Urothelium cell line (cell line): ENCODE measurements around the gene FBF1.

Source experiments
- DNase-seq: peaks from one replicate; pipeline ENCODE4 v3.0.0; 2011; ENCODE audit warnings: low spot score, mixed read lengths
- FAIRE-seq: peaks from 2 replicates; lab custom pipeline; 2011; peaks lifted over from hg19 to GRCh38; lab: Jason Lieb, UNC

Gene FBF1

GRCh38 chr17:75950855-75951554 lies 10.2 kb upstream of the FBF1 start:
- no peak for FAIRE-seq
- DNase-seq: no peak

DNA sequence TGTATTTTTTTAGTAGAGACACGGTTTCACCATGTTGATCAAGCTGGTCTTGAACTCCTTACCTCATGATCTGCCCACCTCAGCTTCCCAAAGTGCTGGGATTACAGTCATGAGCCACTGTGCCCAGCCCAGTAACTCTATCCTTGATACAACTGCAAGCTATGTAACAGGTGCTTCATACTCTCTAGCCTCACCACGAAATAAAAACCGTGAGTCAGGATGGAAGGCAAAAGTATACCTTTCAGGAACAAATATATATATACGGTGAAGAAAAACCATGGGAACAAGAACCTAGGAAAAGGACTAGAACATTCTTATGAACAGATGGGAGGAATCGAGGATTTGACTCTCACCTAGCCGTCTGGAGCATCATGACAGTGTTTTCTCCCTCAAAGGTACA lies 9.6 kb upstream of the FBF1 start:
- FAIRE-seq (no peak), DNase-seq (no peak)

DNA sequence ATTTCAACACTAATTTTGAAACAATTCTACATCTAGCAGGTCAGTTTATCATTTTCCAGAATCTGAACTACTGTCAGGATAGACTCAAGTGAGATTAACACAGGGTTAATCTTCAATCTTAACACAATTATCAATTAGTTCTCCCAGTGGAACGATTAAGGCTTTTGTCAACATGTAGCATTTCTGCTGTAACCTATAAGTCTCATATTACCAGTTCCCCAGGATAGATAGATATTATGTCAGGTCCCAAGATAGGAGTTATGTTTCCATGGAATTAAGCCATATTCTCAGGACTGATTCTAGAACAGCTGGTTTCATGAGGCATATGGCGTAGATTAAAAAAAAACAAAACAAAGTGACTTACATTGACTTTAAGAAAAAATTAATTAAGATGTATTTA lies 4.4 kb upstream of the FBF1 start:
- FAIRE-seq: no peak
- DNase-seq: no peak

- FAIRE-seq (no peak), DNase-seq (no peak)
These were observed 2.6 kb upstream of the FBF1 start for GRCh38 chr17:75943491-75943890.

- no peak for DNase-seq
These were observed 1.6 kb upstream of the FBF1 start for GRCh38 chr17:75942473-75942872.

GRCh38 chr17:75941442-75941819 lies 589 bp upstream of the FBF1 start:
- DNase-seq: no peak
- FAIRE-seq: peak; percentile 20

More at GRCh38 chr17:75942473-75942872, 1.6 kb upstream of the FBF1 start:
- FAIRE-seq: no peak

GRCh38 chr17:75937652-75938051 lies 3.2 kb downstream of the FBF1 start:
- FAIRE-seq (no peak), DNase-seq (no peak)

- FAIRE-seq (peak; percentile 23), DNase-seq (no peak)
These were observed 7.0 kb downstream of the FBF1 start for GRCh38 chr17:75933808-75934207.

DNA sequence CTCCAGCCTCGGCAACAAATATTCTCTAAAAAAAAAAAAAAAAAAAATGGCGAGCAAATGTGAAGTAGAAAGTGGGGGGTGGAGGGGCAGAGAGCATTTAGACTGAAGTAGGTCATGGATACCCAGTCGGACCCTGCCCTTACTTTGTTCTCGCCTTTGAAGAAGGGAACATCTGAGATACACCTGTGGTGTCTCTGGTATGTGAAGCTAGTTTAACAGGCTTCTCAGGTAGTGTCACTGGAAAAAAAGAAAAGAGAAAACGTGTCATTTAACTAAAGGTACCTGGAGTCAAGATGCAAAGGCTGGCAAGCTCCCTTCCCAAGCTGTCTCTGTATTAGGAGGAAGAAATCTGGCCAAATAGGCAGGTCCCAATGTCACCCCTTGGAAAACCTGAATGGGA lies 8.0 kb downstream of the FBF1 start:
- DNase-seq: no peak
- FAIRE-seq: no peak

- DNase-seq: no peak
- no peak for FAIRE-seq
These were observed 9.8 kb downstream of the FBF1 start for GRCh38 chr17:75931062-75931461.

GRCh38 chr17:75927286-75927922 lies 13.4 kb downstream of the FBF1 start:
- FAIRE-seq (peak; percentile 40), DNase-seq (peak; percentile 47)

DNA sequence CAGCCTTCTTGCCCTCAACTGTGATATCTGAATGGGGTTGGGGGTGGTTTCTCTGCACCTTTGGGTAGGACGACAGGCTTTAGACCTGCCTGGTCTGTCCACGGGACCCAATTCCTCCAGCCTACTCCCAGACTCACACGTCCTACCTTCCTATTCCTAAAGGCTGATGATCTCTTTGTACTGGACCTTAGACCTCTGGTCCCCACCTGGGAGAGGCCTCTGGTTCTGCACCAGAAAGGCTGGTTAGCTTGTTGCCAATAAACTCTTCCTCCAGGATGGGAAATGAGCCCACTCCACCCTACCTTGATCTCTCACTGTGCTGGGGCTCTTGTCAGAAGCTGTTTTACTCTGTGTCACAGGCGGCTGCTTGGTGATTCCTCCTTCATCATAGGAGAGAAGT lies 14.4 kb downstream of the FBF1 start:
- DNase-seq (no peak), FAIRE-seq (no peak)

DNA sequence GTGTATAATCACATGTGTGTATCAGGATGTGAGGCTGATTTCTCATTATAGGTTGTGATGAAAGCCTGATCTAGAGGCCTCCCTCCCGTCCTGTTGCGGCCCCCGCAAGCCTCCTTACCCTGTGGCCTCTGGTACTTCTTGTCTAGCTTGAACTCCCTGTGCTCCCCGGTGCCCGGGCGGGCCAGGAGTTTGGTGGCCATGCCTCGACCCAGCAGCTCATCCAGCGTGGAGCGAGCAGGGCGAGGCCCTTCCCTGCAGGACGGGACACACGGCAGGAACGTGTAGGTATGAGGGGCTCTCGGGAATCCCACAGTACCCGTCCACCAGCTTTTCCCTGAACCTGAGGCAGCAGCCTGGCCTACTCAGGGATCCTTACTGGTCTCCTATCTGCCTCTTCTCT lies 14.9 kb downstream of the FBF1 start:
- FAIRE-seq (no peak), DNase-seq (no peak)

GRCh38 chr17:75925103-75925502 lies 15.7 kb downstream of the FBF1 start:
- no peak for FAIRE-seq
- no peak for DNase-seq

DNA sequence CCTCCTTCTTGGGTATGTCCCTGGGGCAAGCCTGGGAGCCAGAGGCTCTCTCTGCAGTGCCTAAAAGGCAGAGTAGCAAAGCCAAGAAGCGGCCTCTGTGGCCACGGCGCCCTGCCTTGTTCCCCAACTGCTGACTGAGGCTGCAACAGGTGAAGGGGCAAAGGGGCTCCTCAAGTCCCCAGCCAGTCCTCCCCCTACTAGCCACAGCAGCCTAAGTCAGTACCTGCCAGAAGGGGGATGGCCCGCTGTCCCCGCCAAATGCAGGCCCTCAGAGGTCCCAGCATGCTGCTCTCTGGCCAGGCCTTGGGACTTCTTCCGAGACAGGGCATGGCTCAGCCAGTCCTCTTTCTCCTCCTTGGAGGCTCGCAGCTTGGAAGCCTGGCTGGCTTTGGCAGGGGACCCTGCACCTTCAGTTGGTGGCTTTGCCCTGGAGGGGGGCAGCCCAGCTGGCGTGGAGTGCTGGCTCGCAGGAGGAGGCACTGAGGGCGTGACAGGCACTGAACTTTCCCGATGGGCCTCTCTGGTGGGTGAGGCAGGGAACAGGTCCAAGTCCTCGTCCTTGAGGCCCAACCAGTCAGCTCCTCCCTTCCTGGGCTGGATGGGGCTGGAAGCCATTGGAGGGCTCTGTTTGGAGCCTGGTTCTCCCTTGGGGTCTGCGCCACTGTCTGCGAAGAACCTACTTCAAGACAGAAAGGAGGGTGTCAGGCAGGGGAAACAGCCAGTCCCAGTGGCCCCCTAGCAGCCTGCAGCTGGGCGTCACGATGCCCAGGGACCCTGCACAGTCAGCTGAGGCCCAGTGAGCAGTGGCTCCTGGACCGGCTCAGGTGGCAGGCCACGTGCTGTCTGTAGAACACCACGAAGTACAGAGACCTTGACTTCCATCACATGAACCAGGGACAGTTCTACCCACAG lies 17.6 kb downstream of the FBF1 start:
- DNase-seq (no peak), FAIRE-seq (no peak)

DNA sequence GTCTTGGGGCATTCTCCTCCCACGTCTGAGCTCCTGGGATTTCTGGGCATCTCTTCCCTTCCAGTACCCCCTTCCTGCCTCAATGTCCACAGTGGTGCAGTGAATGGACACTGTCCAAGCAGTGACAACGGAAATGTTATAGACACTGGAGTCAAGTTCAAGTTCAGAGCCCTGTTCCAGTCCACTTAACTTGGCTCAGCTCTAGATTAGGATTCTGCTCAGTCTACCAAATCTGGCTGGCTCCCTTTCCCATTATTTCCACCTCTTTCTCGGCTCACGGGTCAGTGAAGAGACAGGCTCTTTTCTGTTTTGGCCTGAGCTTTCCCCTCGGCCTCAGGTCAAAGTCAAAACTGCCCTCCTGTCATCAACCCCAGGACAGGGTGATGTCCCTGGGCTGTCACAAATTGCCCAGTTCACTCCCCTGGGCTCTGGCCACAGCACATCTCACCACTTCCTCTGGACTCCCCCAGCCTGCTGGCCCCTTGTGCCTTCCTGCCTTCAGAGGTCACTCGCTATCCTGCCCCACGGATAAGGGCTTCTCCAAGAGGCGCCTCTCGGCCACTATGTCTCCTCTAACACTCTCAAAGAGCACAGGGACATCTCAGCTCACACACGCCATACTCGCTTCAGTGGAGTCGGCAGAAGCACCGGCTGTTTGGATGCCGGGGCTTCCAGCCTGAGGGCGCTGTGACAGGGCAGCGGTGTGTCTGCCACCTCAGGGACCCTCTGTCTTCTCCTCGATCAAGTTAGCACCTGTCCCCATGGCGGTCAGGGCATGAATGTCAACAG lies 18.5 kb downstream of the FBF1 start:
- no peak for DNase-seq
- FAIRE-seq: peak; percentile 13

GRCh38 chr17:75921596-75921995 lies 19.2 kb downstream of the FBF1 start:
- FAIRE-seq: no peak
- no peak for DNase-seq

DNA sequence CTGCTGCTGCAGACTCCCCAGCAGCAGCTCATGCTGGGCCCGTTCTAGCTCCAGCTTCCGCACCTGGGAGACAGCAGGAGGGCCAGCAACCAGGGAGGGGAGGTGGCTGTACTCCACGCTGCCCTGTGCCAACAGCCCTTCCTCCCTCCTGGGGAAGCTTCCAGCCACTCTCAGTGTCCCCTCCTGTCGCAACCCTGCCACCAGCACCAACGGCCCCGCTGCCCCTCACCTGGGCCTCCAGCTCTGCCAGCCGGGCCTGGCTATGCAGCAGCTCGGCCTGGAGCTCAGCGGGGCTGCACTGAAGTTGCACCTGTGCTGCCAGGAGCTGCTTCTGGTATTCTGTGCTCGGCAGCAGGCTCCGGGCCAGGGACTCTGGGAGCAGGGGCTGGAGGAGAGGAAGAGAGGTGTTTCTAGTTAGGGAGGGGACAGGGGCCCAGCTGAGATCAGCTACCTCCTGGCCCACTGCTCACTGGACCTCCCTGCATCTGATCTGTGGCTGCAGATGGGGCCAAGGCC lies 20.7 kb downstream of the FBF1 start:
- no peak for FAIRE-seq
- no peak for DNase-seq

GRCh38 chr17:75919611-75920010 lies 21.2 kb downstream of the FBF1 start:
- DNase-seq: no peak
- FAIRE-seq: no peak

DNA sequence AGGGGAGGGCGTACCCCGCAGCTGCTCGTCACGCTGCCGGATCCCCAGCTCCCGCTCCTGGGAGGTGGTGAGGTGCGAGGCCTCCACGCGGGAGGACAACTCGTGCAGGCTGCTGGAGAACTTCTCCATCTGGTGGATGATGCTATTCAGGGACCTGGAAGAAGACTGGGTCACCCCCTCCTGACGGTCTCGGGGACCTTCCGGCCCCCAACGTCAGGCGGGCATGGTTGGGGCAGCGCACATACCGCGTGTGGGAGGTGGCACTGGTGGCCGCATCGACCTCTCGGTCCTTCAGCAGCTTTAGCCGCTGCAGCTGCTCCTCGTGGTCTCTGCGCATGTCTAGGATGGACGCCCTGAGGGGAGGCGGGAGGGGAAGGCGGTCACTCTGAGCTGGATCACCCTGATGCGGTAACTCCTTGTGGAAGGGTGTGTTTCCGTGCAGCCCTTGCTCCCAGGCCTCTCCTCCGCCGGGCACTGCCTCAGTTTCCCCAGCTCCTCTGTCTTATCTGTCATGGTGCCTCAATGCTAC lies 22.9 kb downstream of the FBF1 start:
- DNase-seq (no peak), FAIRE-seq (no peak)
